HepG2 (cell line): ENCODE results near the gene VILL. TPM values are rescaled to one million over a fixed set of nuclear protein-coding genes. Genes with fewer than 3 reads are reported as not detected.

Experiments used
- ASH2L ChIP-seq: fragments of 300-600, 200-600 bp; sonication (generic); IDR thresholded peaks from 2 replicates; pipeline ENCODE4 v1.7.0; 2017; ENCODE audit warnings: low read depth, mild to moderate bottlenecking, moderate library complexity, mixed read lengths, low read length; ENCODE audit not compliant: insufficient read length
- CHD2 ChIP-seq: IDR thresholded peaks from 2 replicates; pipeline ENCODE4 v1.6.1; 2011; ENCODE audit warnings: low read depth, low read length, improper control_type of control experiment
- CHD4 ChIP-seq: fragments of 200-600 bp; sonication (generic); IDR thresholded peaks from 2 replicates; pipeline ENCODE4 v1.7.0; 2017; ENCODE audit warnings: mild to moderate bottlenecking, low read length, borderline replicate concordance
- GABPA ChIP-seq, 2 experiments: IDR thresholded peaks; 2 replicates each; pipeline ENCODE4 v1.6.1; 2011 to 2016; ENCODE audit warnings: low read depth in 2 of 2, low read length in 1 of 2, missing biosample characterization in 1 of 2, missing genetic modification characterization in 1 of 2
- HOXD1 ChIP-seq: sonication (generic); formaldehyde crosslinking; IDR thresholded peaks from 2 replicates; pipeline ENCODE4 v1.5.0; 2020; ENCODE audit warnings: missing genetic modification reagents
- ISL2 ChIP-seq: sonication (generic); formaldehyde crosslinking; IDR thresholded peaks from 2 replicates; pipeline ENCODE4 v1.5.0; 2020; ENCODE audit warnings: missing genetic modification reagents
- KAT7 ChIP-seq: IDR thresholded peaks from 2 replicates; pipeline ENCODE4 v1.6.1; 2018; ENCODE audit warnings: borderline replicate concordance, missing compliant biosample characterization
- KDM6A ChIP-seq: IDR thresholded peaks from 2 replicates; pipeline ENCODE4 v1.6.1; 2016; ENCODE audit warnings: low read depth
- RCOR2 ChIP-seq: IDR thresholded peaks from 2 replicates; pipeline ENCODE4 v1.6.1; 2016; ENCODE audit warnings: missing biosample characterization, missing genetic modification reagents
- RXRA ChIP-seq: sonication (generic); formaldehyde crosslinking; IDR thresholded peaks from 2 replicates; pipeline ENCODE4 v1.5.1; 2020; ENCODE audit warnings: missing genetic modification reagents
- SOX6 ChIP-seq, 2 experiments: fragments of 450-650 bp in 1 of 2; sonication (generic) in 1 of 2; formaldehyde crosslinking in 1 of 2; IDR thresholded peaks; 2 replicates each; pipeline versions ENCODE4 v1.4.0 to v1.6.1; 2017 to 2020; ENCODE audit warnings: antibody characterized with exemption in 1 of 2, mild to moderate bottlenecking in 1 of 2, missing genetic modification reagents in 1 of 2
- SP2 ChIP-seq: sonication (generic); formaldehyde crosslinking; IDR thresholded peaks from 2 replicates; pipeline ENCODE4 v1.5.1; 2020; ENCODE audit warnings: mild to moderate bottlenecking, missing genetic modification reagents
- SUZ12 ChIP-seq: fragments of 150-350 bp; IDR thresholded peaks from 2 replicates; pipeline ENCODE4 v1.6.1; 2014; ENCODE audit warnings: low read depth, low read length
- ZBTB7A ChIP-seq: sonication (generic); formaldehyde crosslinking; IDR thresholded peaks from 2 replicates; pipeline ENCODE4 v1.8.0; 2022; ENCODE audit warnings: mild to moderate bottlenecking, missing genetic modification reagents
- ZKSCAN8 ChIP-seq: IDR thresholded peaks from 2 replicates; pipeline ENCODE4 v1.6.1; 2016; ENCODE audit warnings: borderline replicate concordance, missing genetic modification reagents, missing compliant biosample characterization
- ZNF460 ChIP-seq: sonication (generic); formaldehyde crosslinking; IDR thresholded peaks from 2 replicates; pipeline ENCODE4 v1.5.1; 2020; ENCODE audit warnings: missing genetic modification reagents, mild to moderate bottlenecking, borderline replicate concordance
- ZNF496 ChIP-seq: sonication (generic); formaldehyde crosslinking; IDR thresholded peaks from 2 replicates; pipeline ENCODE4 v1.8.1; 2023; ENCODE audit warnings: mild to moderate bottlenecking, moderate library complexity, missing genetic modification reagents; ENCODE audit not compliant: insufficient replicate concordance
- ZNF775 ChIP-seq: sonication (generic); formaldehyde crosslinking; IDR thresholded peaks from 2 replicates; pipeline ENCODE4 v1.4.0; 2020; ENCODE audit warnings: missing genetic modification reagents, mild to moderate bottlenecking, moderate library complexity, borderline replicate concordance
- ZNF850 ChIP-seq: sonication (generic); formaldehyde crosslinking; conservative IDR thresholded peaks from 2 replicates; pipeline ENCODE4 v1.9.0; 2021; ENCODE audit warnings: mild to moderate bottlenecking, missing genetic modification reagents
- ZZZ3 ChIP-seq: sonication (generic); formaldehyde crosslinking; IDR thresholded peaks from 2 replicates; pipeline ENCODE4 v1.4.0; 2020; ENCODE audit warnings: missing genetic modification reagents, mild to moderate bottlenecking, borderline replicate concordance
- polyA plus RNA-seq, 8 experiments: library from polyadenylated mRNA; depleted of rRNA in 3 of 8; stranded (reverse) in 7 of 8; unstranded in 1 of 8; fragments of >200 nt; fragmentation: Illumina TruSeq in 4 of 8; extraction: Trizol in 4 of 8; gene quantifications; 2 replicates each; pipeline versions ENCODE4 v1.2.1 to v1.2.3, GENCODE V29; 2011 to 2016; ENCODE audit warnings: low read depth in 4 of 8, missing spikeins in 1 of 8, mixed read lengths in 1 of 8; ENCODE audit not compliant: insufficient read depth in 1 of 8
- total RNA-seq, 5 experiments: library from RNA; depleted of rRNA; stranded (reverse); fragments of >200 nt; fragmentation: Illumina TruSeq; extraction: Trizol; gene quantifications; 2 replicates each; pipeline ENCODE4 v1.2.3, GENCODE V29; 2016; ENCODE audit warnings: low read depth in 1 of 5
- TF ChIP-seq, protein P1 (sequence below), 2 experiments: fragments of 450-650 bp in 1 of 2; sonication (generic) in 1 of 2; formaldehyde crosslinking; IDR thresholded peaks; 2 replicates each; pipeline versions ENCODE4 v1.5.0 to v1.8.0; 2020 to 2022; ENCODE audit warnings: mild to moderate bottlenecking in 1 of 2, missing genetic modification reagents in 1 of 2
- TF ChIP-seq, protein P2 (sequence below): IDR thresholded peaks from 2 replicates; pipeline ENCODE4 v1.6.1; 2016; ENCODE audit warnings: mild to moderate bottlenecking
- TF ChIP-seq, protein P3 (sequence below): sonication (generic); formaldehyde crosslinking; IDR thresholded peaks from 2 replicates; pipeline ENCODE4 v1.5.1; 2020; ENCODE audit warnings: mild to moderate bottlenecking, moderate library complexity, missing genetic modification reagents
- TF ChIP-seq, protein P4 (sequence below): IDR thresholded peaks from 2 replicates; pipeline ENCODE4 v1.6.1; 2016

Gene VILL
- total and polyA plus RNA-seq, 2 of the 13 experiments (the other 11 are each of a cell fraction or from before 2014, with no cell fraction given), result 3.2 to 5.3 TPM

DNA sequence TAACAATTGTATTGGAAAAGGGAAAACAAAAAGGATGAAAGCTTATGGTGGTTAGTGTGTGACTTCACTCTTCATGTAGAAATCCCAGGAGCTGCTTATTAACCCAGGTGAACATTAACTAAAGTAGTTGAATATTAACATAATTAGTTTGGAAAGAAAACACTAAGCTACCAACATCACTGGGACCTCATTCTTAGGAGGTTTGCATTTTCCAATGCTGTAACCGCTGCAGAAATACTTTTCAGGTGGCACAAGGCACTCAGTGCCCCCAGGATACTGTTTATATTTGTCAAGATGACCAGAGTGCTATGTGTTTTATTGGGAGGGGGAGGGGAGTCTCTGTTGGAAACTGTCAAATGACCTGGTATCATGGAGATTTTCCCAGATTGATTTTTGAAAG lies 25.9 kb upstream of the VILL start (continued):
- TF ChIP-seq KAT7 (CRISPR knock-in tag), result no peak
- no peak for TF ChIP-seq SOX6 (IDR thresholded peaks at IDR 0.05)
- TF ChIP-seq SOX6 (CRISPR knock-in tag; IDR thresholded peaks at IDR 0.05), result peak; percentile 87
- TF ChIP-seq CHD2, result no peak
- TF ChIP-seq HOXD1 (CRISPR knock-in tag), result no peak
- TF ChIP-seq, protein P1, sequence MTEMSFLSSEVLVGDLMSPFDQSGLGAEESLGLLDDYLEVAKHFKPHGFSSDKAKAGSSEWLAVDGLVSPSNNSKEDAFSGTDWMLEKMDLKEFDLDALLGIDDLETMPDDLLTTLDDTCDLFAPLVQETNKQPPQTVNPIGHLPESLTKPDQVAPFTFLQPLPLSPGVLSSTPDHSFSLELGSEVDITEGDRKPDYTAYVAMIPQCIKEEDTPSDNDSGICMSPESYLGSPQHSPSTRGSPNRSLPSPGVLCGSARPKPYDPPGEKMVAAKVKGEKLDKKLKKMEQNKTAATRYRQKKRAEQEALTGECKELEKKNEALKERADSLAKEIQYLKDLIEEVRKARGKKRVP (CRISPR knock-in tag; IDR thresholded peaks at IDR 0.05), result peak in 1 of 2 experiments; percentile 58; a peak in 1 of 4 replicates
- TF ChIP-seq ASH2L, result no peak
- TF ChIP-seq, protein P2, sequence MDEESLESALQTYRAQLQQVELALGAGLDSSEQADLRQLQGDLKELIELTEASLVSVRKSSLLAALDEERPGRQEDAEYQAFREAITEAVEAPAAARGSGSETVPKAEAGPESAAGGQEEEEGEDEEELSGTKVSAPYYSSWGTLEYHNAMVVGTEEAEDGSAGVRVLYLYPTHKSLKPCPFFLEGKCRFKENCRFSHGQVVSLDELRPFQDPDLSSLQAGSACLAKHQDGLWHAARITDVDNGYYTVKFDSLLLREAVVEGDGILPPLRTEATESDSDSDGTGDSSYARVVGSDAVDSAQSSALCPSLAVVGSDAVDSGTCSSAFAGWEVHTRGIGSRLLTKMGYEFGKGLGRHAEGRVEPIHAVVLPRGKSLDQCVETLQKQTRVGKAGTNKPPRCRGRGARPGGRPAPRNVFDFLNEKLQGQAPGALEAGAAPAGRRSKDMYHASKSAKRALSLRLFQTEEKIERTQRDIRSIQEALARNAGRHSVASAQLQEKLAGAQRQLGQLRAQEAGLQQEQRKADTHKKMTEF, result peak; percentile 46
- no peak for TF ChIP-seq GABPA (IDR thresholded peaks at IDR 0.05; ENCODE audit: low read depth, low read length)
- peak; percentile 9; the same call in 1 of the 2 replicates for TF ChIP-seq GABPA (CRISPR knock-in tag; IDR thresholded peaks at IDR 0.05; ENCODE audit: low read depth)
- TF ChIP-seq, protein P3, sequence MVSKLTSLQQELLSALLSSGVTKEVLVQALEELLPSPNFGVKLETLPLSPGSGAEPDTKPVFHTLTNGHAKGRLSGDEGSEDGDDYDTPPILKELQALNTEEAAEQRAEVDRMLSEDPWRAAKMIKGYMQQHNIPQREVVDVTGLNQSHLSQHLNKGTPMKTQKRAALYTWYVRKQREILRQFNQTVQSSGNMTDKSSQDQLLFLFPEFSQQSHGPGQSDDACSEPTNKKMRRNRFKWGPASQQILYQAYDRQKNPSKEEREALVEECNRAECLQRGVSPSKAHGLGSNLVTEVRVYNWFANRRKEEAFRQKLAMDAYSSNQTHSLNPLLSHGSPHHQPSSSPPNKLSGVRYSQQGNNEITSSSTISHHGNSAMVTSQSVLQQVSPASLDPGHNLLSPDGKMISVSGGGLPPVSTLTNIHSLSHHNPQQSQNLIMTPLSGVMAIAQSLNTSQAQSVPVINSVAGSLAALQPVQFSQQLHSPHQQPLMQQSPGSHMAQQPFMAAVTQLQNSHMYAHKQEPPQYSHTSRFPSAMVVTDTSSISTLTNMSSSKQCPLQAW, result peak; percentile 88
- TF ChIP-seq RXRA (CRISPR knock-in tag), result no peak
- TF ChIP-seq ZNF496, result no peak
- no peak for TF ChIP-seq KDM6A
- TF ChIP-seq RCOR2 (CRISPR knock-in tag), result no peak
- TF ChIP-seq ZNF775 (CRISPR knock-in tag), result no peak
- TF ChIP-seq, protein P4, sequence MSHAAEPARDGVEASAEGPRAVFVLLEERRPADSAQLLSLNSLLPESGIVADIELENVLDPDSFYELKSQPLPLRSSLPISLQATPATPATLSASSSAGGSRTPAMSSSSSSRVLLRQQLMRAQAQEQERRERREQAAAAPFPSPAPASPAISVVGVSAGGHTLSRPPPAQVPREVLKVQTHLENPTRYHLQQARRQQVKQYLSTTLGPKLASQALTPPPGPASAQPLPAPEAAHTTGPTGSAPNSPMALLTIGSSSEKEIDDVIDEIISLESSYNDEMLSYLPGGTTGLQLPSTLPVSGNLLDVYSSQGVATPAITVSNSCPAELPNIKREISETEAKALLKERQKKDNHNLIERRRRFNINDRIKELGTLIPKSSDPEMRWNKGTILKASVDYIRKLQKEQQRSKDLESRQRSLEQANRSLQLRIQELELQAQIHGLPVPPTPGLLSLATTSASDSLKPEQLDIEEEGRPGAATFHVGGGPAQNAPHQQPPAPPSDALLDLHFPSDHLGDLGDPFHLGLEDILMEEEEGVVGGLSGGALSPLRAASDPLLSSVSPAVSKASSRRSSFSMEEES (CRISPR knock-in tag), result no peak
- TF ChIP-seq SP2, result no peak
- no peak for TF ChIP-seq ZNF460
- peak; percentile 68; the same call in 1 of the 2 replicates for TF ChIP-seq ZKSCAN8 (CRISPR knock-in tag)
- no peak for TF ChIP-seq CHD4
- no peak for TF ChIP-seq SUZ12
- TF ChIP-seq ISL2 (CRISPR knock-in tag), result peak; percentile 54; the same call in 1 of the 2 replicates
- TF ChIP-seq ZZZ3 (CRISPR knock-in tag), result no peak
- TF ChIP-seq ZNF850 (CRISPR knock-in tag), result no peak
- no peak for TF ChIP-seq ZBTB7A (CRISPR knock-in tag)
